ENCODE results near the gene MAGI1. TPM values are rescaled to one million over a fixed set of nuclear protein-coding genes. Genes with fewer than 3 reads are reported as not detected.
A peak's percentile ranks its signal among the peaks of the same experiment; 100 is the strongest.

The MAGI1 gene
- total RNA-seq, 1 experiment from 2014 or later: 0.93 TPM

GRCh38 chr3:65671004-65671403, 367.7 kb downstream of the MAGI1 start:
- no peak for DNase-seq (ENCODE audit: low spot score)

- DNase-seq (ENCODE audit: low spot score): peak; percentile 3
Measured at GRCh38 chr3:65669163-65669875, 369.4 kb downstream of the MAGI1 start.

GRCh38 chr3:65667963-65668362, 370.8 kb downstream of the MAGI1 start:
- no peak for DNase-seq (ENCODE audit: low spot score)

GRCh38 chr3:65666448-65667091, 372.1 kb downstream of the MAGI1 start:
- no peak for DNase-seq (ENCODE audit: low spot score)

- DNase-seq (ENCODE audit: low spot score): no peak
Measured at GRCh38 chr3:65665915-65666314, 372.8 kb downstream of the MAGI1 start.

GRCh38 chr3:65664931-65665330, 373.8 kb downstream of the MAGI1 start:
- no peak for DNase-seq (ENCODE audit: low spot score)

GRCh38 chr3:65664446-65664845, 374.3 kb downstream of the MAGI1 start:
- DNase-seq (ENCODE audit: low spot score): no peak

- DNase-seq (ENCODE audit: low spot score): no peak
Measured at GRCh38 chr3:65662095-65662494, 376.6 kb downstream of the MAGI1 start.

GRCh38 chr3:65660000-65660598, 378.6 kb downstream of the MAGI1 start:
- DNase-seq (ENCODE audit: low spot score): no peak

GRCh38 chr3:65659396-65659795, 379.3 kb downstream of the MAGI1 start:
- DNase-seq (ENCODE audit: low spot score): no peak

GRCh38 chr3:65658401-65658800, 380.3 kb downstream of the MAGI1 start:
- no peak for DNase-seq (ENCODE audit: low spot score)

- DNase-seq (ENCODE audit: low spot score): no peak
Measured at GRCh38 chr3:65655061-65655460, 383.7 kb downstream of the MAGI1 start.

GRCh38 chr3:65653731-65654130, 385.0 kb downstream of the MAGI1 start:
- no peak for DNase-seq (ENCODE audit: low spot score)

GRCh38 chr3:65650247-65650646, 388.5 kb downstream of the MAGI1 start:
- DNase-seq (ENCODE audit: low spot score): no peak

- no peak for DNase-seq (ENCODE audit: low spot score)
Measured at GRCh38 chr3:65647369-65647768, 391.3 kb downstream of the MAGI1 start.

GRCh38 chr3:65642883-65643282, 395.8 kb downstream of the MAGI1 start:
- no peak for DNase-seq (ENCODE audit: low spot score)

GRCh38 chr3:65641777-65642176, 396.9 kb downstream of the MAGI1 start:
- DNase-seq (ENCODE audit: low spot score): no peak

GRCh38 chr3:65641045-65641444, 397.7 kb downstream of the MAGI1 start:
- no peak for DNase-seq (ENCODE audit: low spot score)

- no peak for DNase-seq (ENCODE audit: low spot score)
Measured at GRCh38 chr3:65639444-65639843, 399.3 kb downstream of the MAGI1 start.

- DNase-seq (ENCODE audit: low spot score): no peak
Measured at GRCh38 chr3:65638301-65638700, 400.4 kb downstream of the MAGI1 start.

- DNase-seq (ENCODE audit: low spot score): no peak
Measured at GRCh38 chr3:65636326-65636725, 402.4 kb downstream of the MAGI1 start.

GRCh38 chr3:65635657-65636056, 403.1 kb downstream of the MAGI1 start:
- DNase-seq (ENCODE audit: low spot score): no peak

GRCh38 chr3:65633018-65633638, 405.6 kb downstream of the MAGI1 start:
- no peak for DNase-seq (ENCODE audit: low spot score)

Measured in H4 (cell line).